Measurements from ENCODE around the gene ARHGAP42. TPM values are rescaled to one million over a fixed set of nuclear protein-coding genes. Genes with fewer than 3 reads are reported as not detected.
A peak's percentile ranks its signal among the peaks of the same experiment; 100 is the strongest.
"Not testable (repeated sequence)": the region's sequence is repeated elsewhere in the genome, so short reads cannot be mapped to it uniquely, and the experiment has no call there.

Gene ARHGAP42, protein sequence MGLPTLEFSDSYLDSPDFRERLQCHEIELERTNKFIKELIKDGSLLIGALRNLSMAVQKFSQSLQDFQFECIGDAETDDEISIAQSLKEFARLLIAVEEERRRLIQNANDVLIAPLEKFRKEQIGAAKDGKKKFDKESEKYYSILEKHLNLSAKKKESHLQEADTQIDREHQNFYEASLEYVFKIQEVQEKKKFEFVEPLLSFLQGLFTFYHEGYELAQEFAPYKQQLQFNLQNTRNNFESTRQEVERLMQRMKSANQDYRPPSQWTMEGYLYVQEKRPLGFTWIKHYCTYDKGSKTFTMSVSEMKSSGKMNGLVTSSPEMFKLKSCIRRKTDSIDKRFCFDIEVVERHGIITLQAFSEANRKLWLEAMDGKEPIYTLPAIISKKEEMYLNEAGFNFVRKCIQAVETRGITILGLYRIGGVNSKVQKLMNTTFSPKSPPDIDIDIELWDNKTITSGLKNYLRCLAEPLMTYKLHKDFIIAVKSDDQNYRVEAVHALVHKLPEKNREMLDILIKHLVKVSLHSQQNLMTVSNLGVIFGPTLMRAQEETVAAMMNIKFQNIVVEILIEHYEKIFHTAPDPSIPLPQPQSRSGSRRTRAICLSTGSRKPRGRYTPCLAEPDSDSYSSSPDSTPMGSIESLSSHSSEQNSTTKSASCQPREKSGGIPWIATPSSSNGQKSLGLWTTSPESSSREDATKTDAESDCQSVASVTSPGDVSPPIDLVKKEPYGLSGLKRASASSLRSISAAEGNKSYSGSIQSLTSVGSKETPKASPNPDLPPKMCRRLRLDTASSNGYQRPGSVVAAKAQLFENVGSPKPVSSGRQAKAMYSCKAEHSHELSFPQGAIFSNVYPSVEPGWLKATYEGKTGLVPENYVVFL
- total RNA-seq, result not detected

DNA sequence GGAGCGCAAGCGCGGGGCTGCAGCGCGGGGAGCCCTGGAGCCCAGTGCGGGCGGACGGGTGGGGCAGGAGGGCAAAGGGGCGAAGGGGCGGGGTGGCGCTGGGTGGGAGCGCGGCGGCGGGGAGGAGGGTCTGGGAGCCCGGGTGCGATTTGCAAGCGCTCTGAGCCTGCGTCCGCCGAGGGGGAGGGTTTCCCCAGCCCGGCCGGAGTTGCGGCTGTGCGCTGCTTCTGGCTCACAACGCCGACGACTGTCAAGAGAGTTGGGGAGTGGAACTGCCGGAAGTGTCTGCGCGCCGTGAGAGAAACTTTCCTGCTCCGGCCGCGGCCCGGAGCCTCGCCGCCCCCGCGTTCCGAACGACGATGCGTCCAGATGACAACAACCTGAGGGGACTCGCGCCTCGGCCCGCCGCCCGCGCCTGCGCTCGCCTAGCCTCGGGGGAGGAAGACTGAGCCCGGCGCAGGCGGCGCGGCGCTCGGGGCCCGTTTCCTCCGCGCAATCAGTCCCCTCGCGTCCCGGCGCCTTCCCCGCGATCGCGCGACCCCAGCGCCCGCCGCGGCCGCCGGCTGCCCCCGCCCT, at the start of gene ARHGAP42:
Gene ARHGAP42, plus strand, starts transcription at position 235 of the 576 bp plus-strand sequence. CDS start 391 bp downstream, outside the sequence.
- intact Hi-C loops (cut with micrococcal nuclease), result no loop called here
- Mint-ChIP-seq H3K36me3 (peaks cover 2% of the 10 kb centered on the region), H3K4me3 (peak within 1 kb of the TSS; percentile 55), H3K9me3 (no peaks in the 10 kb centered on the region), H3K27me3 (peaks cover 25% of the 10 kb centered on the region), H3K4me1 (ENCODE audit: low read depth) (peaks cover 10% of the 10 kb centered on the region), H3K27ac (no peak within 1 kb of the TSS)
- DNase-seq, result peak; percentile 26
- CTCF ChIA-PET, result interaction anchor here (0.7 kb wide), 1 partner anchor 171 kb away, joined by 5 read pairs; no protein-coding TSS in a partner anchor
- POLR2A ChIA-PET, result no interaction called here

DNA sequence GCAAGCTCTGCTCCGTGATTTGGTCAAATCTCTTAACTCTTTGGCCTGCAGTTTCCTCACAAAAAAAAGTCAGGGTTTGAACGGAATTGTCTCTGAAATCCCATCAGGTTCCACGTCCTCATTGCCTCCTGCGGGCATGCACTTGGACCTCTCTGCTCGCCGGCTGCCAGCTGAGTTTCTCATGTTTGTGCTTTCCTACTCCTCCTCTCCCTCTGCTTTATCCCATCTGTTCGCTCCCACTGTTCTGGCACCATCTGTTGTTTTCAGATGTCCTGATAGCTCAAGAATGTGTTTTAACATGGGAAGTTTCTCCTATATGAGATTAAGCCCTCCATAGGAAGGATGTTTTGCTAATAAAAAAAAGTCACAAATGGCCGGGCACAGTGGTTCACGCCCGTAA, 49.4 kb upstream of the ARHGAP42 start:
- Mint-ChIP-seq H3K27ac (no peak overlapping the region), H3K36me3 (no peaks in the 10 kb centered on the region), H3K27me3 (no peaks in the 10 kb centered on the region), H3K4me3 (no peak overlapping the region), H3K4me1 (ENCODE audit: low read depth) (no peaks in the 10 kb centered on the region), H3K9me3 (peaks cover 7% of the 10 kb centered on the region)
- ChIA-PET POLR2A (no interaction called here), CTCF (no interaction called here)
- intact Hi-C loops (cut with micrococcal nuclease), result no loop called here
- DNase-seq, result no peak

DNA sequence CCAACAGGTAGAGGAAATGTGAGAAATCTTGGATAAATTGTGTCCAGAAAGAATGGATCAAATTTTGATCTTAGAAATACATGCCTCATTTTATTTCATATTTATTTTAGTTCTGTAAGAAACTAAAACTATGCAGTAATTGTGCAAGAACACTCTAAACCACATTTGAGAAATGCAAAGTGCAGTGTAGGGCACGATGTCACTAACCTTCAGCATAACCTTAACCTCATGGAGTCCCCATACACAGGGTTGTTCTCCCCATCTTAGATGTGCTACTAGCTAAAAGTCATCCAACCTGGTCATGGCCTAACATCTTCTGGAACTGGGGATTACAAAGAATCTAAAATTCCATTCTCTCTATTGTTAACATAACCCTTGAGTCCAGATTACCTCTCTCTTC, 48.4 kb upstream of the ARHGAP42 start:
- DNase-seq, result no peak
- intact Hi-C loops (cut with micrococcal nuclease), result no loop called here
- ChIA-PET POLR2A (no interaction called here), CTCF (no interaction called here)
- Mint-ChIP-seq H3K27ac (no peak overlapping the region), H3K4me3 (no peak overlapping the region), H3K9me3 (peaks cover 7% of the 10 kb centered on the region), H3K4me1 (ENCODE audit: low read depth) (no peaks in the 10 kb centered on the region), H3K36me3 (no peaks in the 10 kb centered on the region), H3K27me3 (no peaks in the 10 kb centered on the region)

DNA sequence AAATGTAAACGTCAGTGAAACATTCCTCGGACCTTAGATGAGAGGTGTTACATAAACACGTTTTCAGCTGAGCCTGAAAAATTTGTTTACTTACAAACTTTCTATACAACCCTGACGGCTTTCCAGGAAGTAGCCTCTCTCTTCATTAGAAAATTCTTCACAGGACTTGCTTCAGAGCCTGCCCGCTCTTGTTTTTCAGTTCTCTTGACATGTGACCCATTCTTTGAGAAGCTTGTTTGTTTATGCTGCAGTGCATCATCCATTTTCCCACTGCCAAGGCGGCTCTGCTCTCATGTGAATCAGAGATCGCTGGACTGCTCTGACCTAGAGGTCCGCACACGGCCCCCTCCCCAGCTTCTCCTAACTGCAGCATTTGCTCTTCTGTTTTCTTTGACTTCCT, 47.9 kb upstream of the ARHGAP42 start:
- H3K4me3 Mint-ChIP-seq, result no peak overlapping the region
- intact Hi-C loops (cut with micrococcal nuclease), result no loop called here
- no peaks in the 10 kb centered on the region for H3K4me1 Mint-ChIP-seq (ENCODE audit: low read depth)
- H3K36me3 Mint-ChIP-seq, result no peaks in the 10 kb centered on the region
- POLR2A ChIA-PET, result no interaction called here
- H3K9me3 Mint-ChIP-seq, result peaks cover 7% of the 10 kb centered on the region
- H3K27me3 Mint-ChIP-seq, result no peaks in the 10 kb centered on the region
- no peak overlapping the region for H3K27ac Mint-ChIP-seq
- no peak for DNase-seq
- CTCF ChIA-PET, result no interaction called here

DNA sequence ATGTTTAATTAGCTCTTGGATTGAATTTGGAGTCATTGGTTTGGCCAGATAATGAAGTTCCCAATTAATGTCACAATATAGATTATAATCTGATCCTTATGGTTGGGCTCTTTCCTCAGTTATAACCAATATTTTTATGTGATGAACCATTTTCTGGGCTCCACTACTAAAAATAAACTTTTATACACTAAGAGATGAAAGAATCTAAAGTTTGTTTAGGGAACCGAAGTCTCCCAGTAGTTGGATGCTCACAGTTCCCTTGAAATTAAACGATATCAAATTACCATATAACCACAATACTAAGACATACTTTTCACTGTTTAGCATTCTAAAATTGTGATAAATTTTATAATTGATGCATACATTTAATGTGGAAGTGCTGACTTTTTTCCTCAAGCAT, 47.0 kb upstream of the ARHGAP42 start:
- no peak overlapping the region for H3K4me3 Mint-ChIP-seq
- no peak for DNase-seq
- ChIA-PET CTCF (no interaction called here), POLR2A (no interaction called here)
- no peaks in the 10 kb centered on the region for H3K27me3 Mint-ChIP-seq
- H3K9me3 Mint-ChIP-seq, result peaks cover 7% of the 10 kb centered on the region
- H3K36me3 Mint-ChIP-seq, result no peaks in the 10 kb centered on the region
- H3K4me1 Mint-ChIP-seq (ENCODE audit: low read depth), result no peaks in the 10 kb centered on the region
- intact Hi-C loops (cut with micrococcal nuclease), result no loop called here
- H3K27ac Mint-ChIP-seq, result no peak overlapping the region

DNA sequence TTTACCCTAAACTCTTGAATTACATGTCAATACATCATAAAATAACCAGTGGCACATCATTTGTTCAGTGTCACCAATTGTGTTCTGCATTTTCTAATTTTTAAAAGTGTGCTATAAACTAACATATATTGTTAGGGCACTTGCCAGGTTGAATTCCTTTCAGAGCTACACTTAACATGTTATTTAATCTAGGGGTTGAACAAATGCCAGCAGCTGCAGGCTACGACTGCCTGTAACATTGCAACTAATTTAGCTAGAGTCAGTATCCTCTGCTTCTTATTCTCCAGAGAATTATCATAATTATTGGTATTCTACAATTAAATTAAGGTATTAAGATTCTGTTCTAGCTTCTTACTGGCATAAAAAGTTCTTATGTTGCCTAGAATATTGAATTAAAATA, 46.4 kb upstream of the ARHGAP42 start:
- DNase-seq, result no peak
- Mint-ChIP-seq H3K27me3 (no peaks in the 10 kb centered on the region), H3K27ac (no peak overlapping the region), H3K4me3 (no peak overlapping the region), H3K36me3 (no peaks in the 10 kb centered on the region), H3K9me3 (peaks cover 8% of the 10 kb centered on the region), H3K4me1 (ENCODE audit: low read depth) (no peaks in the 10 kb centered on the region)
- CTCF ChIA-PET, result no interaction called here
- intact Hi-C loops (cut with micrococcal nuclease), result no loop called here
- POLR2A ChIA-PET, result no interaction called here

DNA sequence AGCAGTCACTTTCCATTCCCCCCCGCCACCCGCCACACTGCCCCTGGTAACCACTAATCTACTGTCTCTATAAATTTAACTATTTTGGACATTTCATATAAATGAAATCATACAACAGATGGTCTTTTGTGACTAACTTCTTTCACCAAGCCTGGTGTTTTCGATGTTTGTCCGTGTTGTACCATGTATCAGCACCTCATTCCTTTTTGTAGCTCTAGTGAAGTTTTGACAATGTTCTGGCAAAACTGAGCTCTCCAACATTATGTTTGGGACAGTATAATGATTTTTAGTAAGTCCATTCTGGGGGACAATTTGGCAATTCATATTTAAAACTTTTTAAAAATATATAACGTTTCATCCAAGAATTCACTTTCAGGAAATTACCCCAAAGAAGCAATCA, 45.6 kb upstream of the ARHGAP42 start:
- no peaks in the 10 kb centered on the region for H3K27me3 Mint-ChIP-seq
- CTCF ChIA-PET, result no interaction called here
- H3K4me3 Mint-ChIP-seq, result no peak overlapping the region
- peaks cover 7% of the 10 kb centered on the region for H3K9me3 Mint-ChIP-seq
- no peak overlapping the region for H3K27ac Mint-ChIP-seq
- POLR2A ChIA-PET, result no interaction called here
- intact Hi-C loops (cut with micrococcal nuclease), result no loop called here
- no peaks in the 10 kb centered on the region for H3K4me1 Mint-ChIP-seq (ENCODE audit: low read depth)
- H3K36me3 Mint-ChIP-seq, result no peaks in the 10 kb centered on the region
- DNase-seq, result no peak

DNA sequence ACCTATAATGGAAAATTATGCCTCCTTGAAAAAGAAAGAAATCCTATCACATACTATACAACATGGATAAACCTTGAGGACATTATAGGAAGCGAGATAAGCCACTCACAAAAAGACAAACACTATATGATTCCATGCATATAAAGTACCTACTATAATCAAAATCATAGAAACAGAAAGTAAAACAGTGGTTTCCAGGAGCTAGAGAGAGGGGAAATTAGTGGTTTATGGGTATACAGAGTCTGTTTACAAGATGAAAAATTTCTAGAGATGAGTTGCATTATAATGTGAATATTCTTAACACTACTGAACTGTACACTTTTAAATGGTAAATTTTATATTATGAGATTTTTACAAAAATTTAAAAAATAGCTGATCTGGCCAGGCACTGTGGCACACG, 40.5 kb upstream of the ARHGAP42 start:
- H3K4me1 Mint-ChIP-seq (ENCODE audit: low read depth), result no peaks in the 10 kb centered on the region
- H3K9me3 Mint-ChIP-seq, result peaks cover 20% of the 10 kb centered on the region
- no peak for DNase-seq
- intact Hi-C loops (cut with micrococcal nuclease), result no loop called here
- no peak overlapping the region for H3K4me3 Mint-ChIP-seq
- ChIA-PET POLR2A (no interaction called here), CTCF (no interaction called here)
- no peaks in the 10 kb centered on the region for H3K36me3 Mint-ChIP-seq
- no peaks in the 10 kb centered on the region for H3K27me3 Mint-ChIP-seq
- no peak overlapping the region for H3K27ac Mint-ChIP-seq

DNA sequence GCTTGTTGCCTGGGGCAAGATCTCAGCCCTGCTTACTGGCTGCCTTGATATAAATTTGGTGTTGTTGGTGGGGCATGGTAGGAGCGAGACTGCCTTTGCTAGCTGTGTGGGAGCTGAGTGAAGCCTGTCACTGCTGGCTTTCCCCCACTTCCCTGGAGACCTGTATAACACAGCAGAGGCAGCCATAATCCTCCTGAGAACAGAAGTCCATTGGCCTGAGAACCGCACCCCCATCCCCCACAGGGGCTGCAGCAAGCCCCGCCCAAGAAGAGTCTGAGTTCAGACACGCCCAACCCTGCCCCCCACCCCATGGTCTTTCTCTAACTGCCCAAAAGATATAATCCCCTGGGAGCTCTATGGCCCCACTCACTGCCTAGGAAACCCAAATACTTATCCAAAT, 39.2 kb upstream of the ARHGAP42 start:
- Mint-ChIP-seq H3K27ac (no peak overlapping the region), H3K4me1 (ENCODE audit: low read depth) (no peaks in the 10 kb centered on the region), H3K9me3 (peaks cover 34% of the 10 kb centered on the region), H3K27me3 (no peaks in the 10 kb centered on the region), H3K4me3 (no peak overlapping the region), H3K36me3 (no peaks in the 10 kb centered on the region)
- no peak for DNase-seq
- intact Hi-C loops (cut with micrococcal nuclease), result no loop called here
- ChIA-PET POLR2A (no interaction called here), CTCF (no interaction called here)

DNA sequence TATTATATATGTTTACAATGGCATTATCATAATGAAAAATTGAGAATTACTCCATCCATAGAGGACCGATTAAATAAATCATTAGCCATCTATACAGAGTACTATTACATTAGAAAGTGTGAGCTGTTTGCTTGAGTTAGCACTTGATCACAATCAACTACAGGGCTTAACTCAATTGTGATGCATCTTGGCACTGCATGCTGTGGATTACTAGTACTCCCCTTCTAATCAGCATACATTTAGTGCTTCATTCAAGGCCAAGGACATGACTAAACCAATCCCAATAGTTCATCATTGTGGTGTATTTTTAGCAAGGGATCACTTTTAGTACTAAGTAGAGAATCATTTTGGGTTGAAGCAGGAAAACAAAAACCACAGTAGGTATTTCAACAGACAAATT, 23.5 kb upstream of the ARHGAP42 start:
- intact Hi-C loops (cut with micrococcal nuclease), result no loop called here
- ChIA-PET CTCF (no interaction called here), POLR2A (no interaction called here)
- H3K27me3 Mint-ChIP-seq, result no peaks in the 10 kb centered on the region
- no peak overlapping the region for H3K27ac Mint-ChIP-seq
- H3K36me3 Mint-ChIP-seq, result no peaks in the 10 kb centered on the region
- H3K9me3 Mint-ChIP-seq, result peaks cover 13% of the 10 kb centered on the region
- H3K4me3 Mint-ChIP-seq, result no peak overlapping the region
- DNase-seq, result no peak
- no peaks in the 10 kb centered on the region for H3K4me1 Mint-ChIP-seq (ENCODE audit: low read depth)

DNA sequence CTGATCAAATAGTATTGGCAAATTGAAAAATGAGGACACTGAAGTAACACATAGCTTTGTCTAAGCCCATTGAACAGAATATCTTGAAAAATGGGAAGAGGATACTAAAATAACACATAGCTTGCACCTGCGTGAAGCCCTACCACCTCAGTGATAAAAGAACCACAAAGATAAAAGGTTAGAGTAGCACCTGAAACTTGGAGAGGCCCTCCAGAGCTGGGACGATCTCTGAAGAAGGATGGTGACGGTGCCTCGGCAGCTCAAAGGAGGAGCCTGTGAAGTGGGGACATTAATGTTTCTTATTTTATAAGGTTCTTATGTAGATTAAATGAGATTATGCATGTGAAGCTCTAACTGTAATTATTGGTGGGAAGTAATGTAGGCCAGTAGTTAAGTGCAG, 23.1 kb upstream of the ARHGAP42 start:
- Mint-ChIP-seq H3K4me1 (ENCODE audit: low read depth) (no peaks in the 10 kb centered on the region), H3K27me3 (no peaks in the 10 kb centered on the region), H3K9me3 (peaks cover 9% of the 10 kb centered on the region), H3K36me3 (no peaks in the 10 kb centered on the region), H3K4me3 (no peak overlapping the region), H3K27ac (no peak overlapping the region)
- intact Hi-C loops (cut with micrococcal nuclease), result no loop called here
- ChIA-PET CTCF (no interaction called here), POLR2A (no interaction called here)
- DNase-seq, result no peak

DNA sequence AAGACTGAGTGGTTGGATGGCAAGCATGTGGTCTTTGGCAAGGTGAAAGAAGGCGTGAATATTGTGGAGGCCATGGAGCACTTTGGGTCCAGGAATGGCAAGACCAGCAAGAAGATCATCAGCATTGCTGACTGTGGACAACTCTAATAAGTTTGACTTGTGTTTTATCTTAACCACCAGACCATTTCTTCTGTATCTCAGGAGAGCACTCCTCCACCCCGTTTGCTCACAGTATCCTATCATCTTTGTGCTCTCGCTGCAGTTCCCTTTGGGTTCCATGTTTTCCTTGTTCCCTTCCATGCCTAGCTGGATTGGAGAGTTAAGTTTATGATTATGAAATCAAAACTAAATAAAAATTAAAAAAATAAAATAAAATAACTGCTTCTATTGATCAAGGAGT, 20.3 kb upstream of the ARHGAP42 start:
- H3K27me3 Mint-ChIP-seq; POLR2A ChIA-PET; H3K4me1 Mint-ChIP-seq (ENCODE audit: low read depth); intact Hi-C loops (cut with micrococcal nuclease); DNase-seq; H3K9me3 Mint-ChIP-seq; CTCF ChIA-PET; H3K36me3 Mint-ChIP-seq; H3K4me3 Mint-ChIP-seq; H3K27ac Mint-ChIP-seq: not testable (repeated sequence)
